Stimulated activated CD8-positive, alpha-beta memory T cell treated with anti-CD3 and anti-CD28 coated beads, Interleukin-15, amount 100 ng/mL, for 1 hour (primary cell): ENCODE results near the gene GLG1.
"Not testable (repeated sequence)": the region's sequence is repeated elsewhere in the genome, so short reads cannot be mapped to it uniquely, and the experiment has no call there.

Experiments
- DNase-seq: peaks from one replicate; pipeline ENCODE4 v3.0.0-alpha.2; 2020; ENCODE audit warnings: low read depth

GLG1 gene

DNA sequence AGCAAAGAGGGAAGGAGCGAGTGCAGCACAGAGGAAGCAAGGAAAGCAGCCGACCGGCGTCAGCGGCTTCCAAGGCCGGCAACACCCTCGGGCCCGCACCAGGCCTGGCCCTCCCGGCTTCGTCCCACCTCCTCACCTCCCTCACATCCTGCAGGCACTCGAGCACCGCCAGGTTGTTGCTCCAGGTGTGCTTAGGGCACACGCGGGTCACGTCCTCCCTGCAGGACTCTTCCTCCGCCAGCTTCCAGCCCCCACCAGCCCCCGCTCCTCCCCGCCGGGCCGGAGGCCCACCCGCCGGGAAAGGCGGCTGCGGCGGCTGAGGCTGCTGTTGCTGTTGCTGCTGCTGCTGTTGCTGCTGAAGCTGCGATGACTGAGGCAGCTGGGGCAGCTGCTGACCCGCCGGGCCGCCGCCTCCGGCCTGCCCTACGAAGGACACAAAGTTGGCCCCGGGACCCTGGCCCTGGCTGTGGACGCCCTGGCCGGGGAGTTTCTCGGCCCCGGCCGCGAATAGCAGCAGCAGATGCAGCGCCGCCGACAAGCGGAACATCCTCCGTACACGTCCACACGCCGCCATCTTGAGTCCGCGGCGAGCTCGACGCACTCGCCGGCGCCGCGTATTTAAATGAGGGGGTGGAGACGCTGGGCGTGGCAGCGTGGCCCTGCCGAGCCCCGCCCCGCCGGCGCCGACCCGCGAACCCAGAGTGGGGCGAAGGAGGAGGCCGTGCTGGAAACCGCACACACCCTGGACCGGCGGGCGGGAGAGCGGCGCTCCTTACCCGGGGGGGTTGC is at the start of gene GLG1:
Gene GLG1 (minus strand): TSS at position 594 of the 789 bp plus-strand sequence. CDS start 20 bp downstream, at position 574.
- DNase-seq, result peak; percentile 78

- no peak for DNase-seq
Measured at GRCh38 chr16:74654536-74655050, 47.7 kb upstream of the GLG1 start.

DNA sequence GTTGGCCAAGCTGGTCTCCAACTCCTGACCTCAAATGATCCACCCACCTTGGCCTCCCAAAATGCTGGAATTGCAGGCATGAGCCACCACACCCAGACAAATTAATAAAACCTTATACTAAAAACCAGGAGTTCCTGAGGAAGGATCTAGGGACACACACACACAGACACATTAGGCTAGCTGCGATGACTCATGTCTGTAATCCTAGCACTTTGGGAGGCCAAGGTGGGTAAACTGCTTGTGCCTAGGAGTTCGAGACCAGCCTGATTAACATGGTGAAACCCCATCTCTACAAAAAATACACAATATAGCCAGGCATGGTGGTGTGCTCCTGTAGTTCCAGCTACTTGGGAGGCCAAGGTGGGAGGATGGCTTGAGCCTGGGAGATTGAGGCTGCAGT is 46.0 kb upstream of the GLG1 start:
- not testable (repeated sequence) for DNase-seq

- DNase-seq, result no peak
Measured at GRCh38 chr16:74652249-74652648, 45.3 kb upstream of the GLG1 start.

- DNase-seq, result no peak
Measured at GRCh38 chr16:74651841-74652240, 44.9 kb upstream of the GLG1 start.

GRCh38 chr16:74650966-74651567 is 44.2 kb upstream of the GLG1 start:
- no peak for DNase-seq

- DNase-seq, result no peak
Measured at GRCh38 chr16:74649839-74650504, 43.1 kb upstream of the GLG1 start.

- DNase-seq, result no peak
Measured at GRCh38 chr16:74641969-74642368, 35.1 kb upstream of the GLG1 start.

GRCh38 chr16:74637742-74638453 is 31.0 kb upstream of the GLG1 start:
- no peak for DNase-seq

- DNase-seq, result no peak
Measured at GRCh38 chr16:74635303-74635702, 28.4 kb upstream of the GLG1 start.

DNA sequence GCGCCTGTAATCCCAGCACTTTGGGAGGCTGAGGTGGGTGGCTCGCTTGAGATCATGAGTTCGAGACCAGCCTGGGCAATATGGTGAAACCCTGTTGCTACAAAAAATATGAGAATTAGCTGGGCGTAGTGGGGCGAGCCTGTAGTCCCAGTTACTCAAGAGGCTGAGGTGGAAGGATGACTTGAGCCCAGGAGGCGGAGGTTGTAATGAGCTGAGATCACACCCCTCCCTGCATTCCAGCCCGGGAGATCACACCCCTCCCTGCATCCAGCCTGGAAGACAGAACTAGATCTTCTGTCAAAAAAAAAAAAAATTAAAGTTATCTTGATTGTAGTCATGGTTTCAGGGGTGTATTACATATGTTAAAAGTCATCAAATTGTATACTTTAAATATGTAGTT is 26.8 kb upstream of the GLG1 start:
- no peak for DNase-seq

DNA sequence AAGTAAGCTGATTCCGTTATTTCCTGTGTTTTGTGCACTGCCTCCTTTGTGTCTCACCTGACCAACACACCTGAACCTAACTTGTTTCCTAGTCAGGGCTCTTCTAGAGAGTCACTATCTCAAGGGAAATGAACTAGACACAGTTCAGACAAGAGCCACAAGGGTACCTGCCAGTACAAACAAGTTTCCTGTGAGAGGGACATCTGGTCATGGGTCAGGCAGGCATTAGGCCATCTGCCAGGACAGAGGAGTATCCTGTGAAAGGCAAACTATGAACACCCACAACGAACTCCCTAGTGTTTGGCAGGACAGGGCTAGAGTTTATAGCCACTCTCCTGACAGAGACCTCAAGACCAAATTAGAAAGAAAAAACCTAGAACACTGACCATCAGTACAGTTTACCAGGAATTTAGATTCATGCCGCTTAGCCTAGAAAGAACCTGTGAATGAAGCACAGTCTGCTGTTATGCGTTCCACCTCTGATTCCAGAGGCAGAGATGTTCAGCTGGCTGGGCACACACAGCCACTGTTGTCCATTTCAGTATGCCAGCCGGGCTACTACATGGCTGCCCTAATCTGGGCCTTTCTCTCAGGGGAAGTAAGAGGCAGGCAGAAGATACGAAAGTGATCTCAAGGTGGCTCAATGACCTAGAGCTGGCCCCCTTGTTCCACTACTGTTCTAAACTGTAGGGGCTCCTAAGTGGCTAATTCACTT is 20.7 kb upstream of the GLG1 start:
- DNase-seq, result no peak

DNA sequence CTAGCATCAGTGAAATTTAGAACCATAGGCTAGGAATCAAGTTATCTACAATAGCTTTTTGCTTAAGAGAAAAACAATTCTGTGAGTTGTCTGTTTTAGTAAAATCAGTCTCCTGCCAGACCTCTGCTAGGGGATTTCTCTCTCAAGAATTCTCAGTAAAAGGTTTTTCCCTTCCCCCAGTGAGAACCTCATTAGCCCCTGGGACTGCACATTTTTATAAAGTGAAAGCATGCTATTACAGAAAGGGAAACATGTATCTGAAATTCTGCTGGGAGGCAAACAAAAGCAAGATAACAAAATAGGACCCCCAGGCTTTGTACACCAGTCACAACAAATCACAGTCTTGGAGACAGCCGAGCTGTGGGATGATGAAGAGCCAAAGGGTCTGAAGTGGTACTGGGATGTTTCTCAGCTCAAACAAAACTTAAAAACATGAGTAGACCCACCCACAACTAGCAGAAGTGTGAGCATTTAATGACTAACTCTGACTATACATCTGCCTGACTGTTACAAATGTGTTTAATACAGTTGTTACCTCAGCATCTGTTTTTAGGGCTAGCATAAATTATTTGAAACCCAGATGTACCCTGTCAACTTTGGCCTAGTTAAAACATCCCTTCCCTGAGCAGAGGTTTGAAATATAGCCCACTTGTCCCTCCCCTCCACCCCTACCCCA is 20.0 kb upstream of the GLG1 start:
- no peak for DNase-seq

GRCh38 chr16:74625500-74626350 is 18.8 kb upstream of the GLG1 start:
- DNase-seq, result no peak

- DNase-seq, result no peak
Measured at GRCh38 chr16:74623839-74624235, 16.9 kb upstream of the GLG1 start.

GRCh38 chr16:74623214-74623838 is 16.4 kb upstream of the GLG1 start:
- no peak for DNase-seq

- DNase-seq, result no peak
Measured at GRCh38 chr16:74622005-74622404, 15.1 kb upstream of the GLG1 start.

DNA sequence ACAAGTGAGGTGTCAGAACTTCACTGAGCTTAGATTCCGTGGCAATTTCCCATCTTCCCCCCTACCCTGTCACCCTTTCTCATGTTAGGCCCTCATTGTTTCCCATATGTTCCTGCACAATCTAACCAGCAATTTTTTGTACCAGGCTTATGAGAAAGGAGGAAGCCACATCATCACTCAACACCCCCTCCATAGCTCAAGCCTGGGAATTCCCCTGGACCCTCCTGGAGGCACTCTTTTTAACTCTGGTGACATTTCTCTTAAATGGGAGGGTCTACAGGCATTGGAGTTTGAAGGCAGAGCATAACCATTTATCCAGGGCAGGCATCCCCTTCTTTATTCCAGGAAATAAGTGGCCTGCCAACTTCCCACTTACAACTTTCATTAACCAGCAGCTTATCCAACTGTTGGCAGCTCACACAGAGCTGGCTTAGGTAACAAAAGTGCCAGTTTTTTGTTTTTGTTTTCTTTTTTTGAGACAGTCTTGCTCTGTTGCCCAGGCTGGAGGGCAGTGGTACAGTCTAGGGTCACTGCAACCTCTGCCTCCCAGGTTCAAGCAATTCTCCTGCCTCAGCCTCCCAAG is 10.4 kb upstream of the GLG1 start:
- DNase-seq, result no peak

GRCh38 chr16:74611721-74612120 is 4.8 kb upstream of the GLG1 start:
- DNase-seq, result no peak
